ENCODE results near the gene NDST1. TPM values are rescaled to one million over a fixed set of nuclear protein-coding genes. Genes with fewer than 3 reads are reported as not detected.

The NDST1 gene
- total RNA-seq, 1 donor from 2014 or later, result 321 TPM

DNA sequence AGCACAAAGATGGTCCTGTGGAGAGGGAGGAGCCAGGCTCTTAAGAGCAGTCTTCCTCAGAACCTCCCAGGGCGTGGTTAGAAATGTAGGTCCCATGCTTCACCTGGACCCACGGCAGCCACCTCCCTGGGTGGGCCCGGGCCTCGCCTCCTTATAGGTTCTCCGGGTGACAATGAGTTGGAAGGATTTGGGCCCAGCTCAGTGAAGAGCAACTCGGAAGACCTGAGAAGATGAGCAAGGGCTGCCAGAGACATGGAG, 26.3 kb upstream of the NDST1 start:
- TF ChIP-seq EZH2 (IDR thresholded peaks at IDR 0.05; ENCODE audit: insufficient read depth, low read length), result no peak
- TF ChIP-seq, protein P1, sequence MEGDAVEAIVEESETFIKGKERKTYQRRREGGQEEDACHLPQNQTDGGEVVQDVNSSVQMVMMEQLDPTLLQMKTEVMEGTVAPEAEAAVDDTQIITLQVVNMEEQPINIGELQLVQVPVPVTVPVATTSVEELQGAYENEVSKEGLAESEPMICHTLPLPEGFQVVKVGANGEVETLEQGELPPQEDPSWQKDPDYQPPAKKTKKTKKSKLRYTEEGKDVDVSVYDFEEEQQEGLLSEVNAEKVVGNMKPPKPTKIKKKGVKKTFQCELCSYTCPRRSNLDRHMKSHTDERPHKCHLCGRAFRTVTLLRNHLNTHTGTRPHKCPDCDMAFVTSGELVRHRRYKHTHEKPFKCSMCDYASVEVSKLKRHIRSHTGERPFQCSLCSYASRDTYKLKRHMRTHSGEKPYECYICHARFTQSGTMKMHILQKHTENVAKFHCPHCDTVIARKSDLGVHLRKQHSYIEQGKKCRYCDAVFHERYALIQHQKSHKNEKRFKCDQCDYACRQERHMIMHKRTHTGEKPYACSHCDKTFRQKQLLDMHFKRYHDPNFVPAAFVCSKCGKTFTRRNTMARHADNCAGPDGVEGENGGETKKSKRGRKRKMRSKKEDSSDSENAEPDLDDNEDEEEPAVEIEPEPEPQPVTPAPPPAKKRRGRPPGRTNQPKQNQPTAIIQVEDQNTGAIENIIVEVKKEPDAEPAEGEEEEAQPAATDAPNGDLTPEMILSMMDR (IDR thresholded peaks at IDR 0.05; ENCODE audit: insufficient read depth, low read depth, low read length), result no peak
- FAIRE-seq, result no peak
- H3K9me3 Mint-ChIP-seq (ENCODE audit: unreplicated experiment), result no peaks in the 10 kb centered on the region

DNA sequence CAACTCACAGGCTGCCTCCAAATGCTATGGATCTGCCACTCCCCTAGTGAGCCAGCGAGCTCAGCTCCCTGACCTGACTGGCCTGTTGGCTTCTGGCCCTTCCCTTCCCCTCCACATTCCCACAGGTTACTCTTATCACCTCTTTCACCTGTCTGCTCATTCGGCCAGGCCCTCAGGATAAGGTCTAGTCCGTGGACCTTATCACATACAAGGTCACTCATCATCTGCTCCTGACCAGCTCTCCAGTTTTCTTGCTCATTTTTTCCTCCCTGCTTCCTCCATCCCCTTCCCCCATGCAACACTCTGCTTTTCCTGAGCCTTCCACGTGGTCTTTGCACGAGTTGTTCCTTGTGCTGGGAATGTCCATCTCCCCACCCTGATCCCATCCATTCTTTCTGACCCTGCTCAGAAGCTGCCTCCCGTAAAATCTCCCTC, 25.9 kb upstream of the NDST1 start:
- FAIRE-seq (no peak), DNase-seq (ENCODE audit: low read depth) (no peak)
- H3K27me3 ChIP-seq (ENCODE audit: insufficient read depth, low read length), result no peaks in the 10 kb centered on the region
- H3K36me3 ChIP-seq (ENCODE audit: insufficient read depth, low read length), result no peaks in the 10 kb centered on the region
- TF ChIP-seq, protein P1 (IDR thresholded peaks at IDR 0.05; ENCODE audit: insufficient read depth, low read depth, low read length), result no peak
- no peak for TF ChIP-seq EZH2 (IDR thresholded peaks at IDR 0.05; ENCODE audit: insufficient read depth, low read length)
- H3K4me2 ChIP-seq (ENCODE audit: low read length), result no peak overlapping the region
- H3K4me1 Mint-ChIP-seq (ENCODE audit: low read depth, unreplicated experiment), result peaks cover 26% of the 10 kb centered on the region
- no peaks in the 10 kb centered on the region for H3K36me3 Mint-ChIP-seq (ENCODE audit: low read depth, unreplicated experiment)
- no peaks in the 10 kb centered on the region for H3K9me3 ChIP-seq (ENCODE audit: insufficient read depth, low read depth, low read length)
- no peak overlapping the region for H3K27ac ChIP-seq (ENCODE audit: low read depth, low read length)
- H3K4me3 Mint-ChIP-seq (ENCODE audit: unreplicated experiment), result no peak overlapping the region
- H3K27ac Mint-ChIP-seq (ENCODE audit: unreplicated experiment), result no peak overlapping the region
- peaks cover 1% of the 10 kb centered on the region for H4K20me1 ChIP-seq (ENCODE audit: insufficient read depth, low read length)
- no peak overlapping the region for H2AFZ ChIP-seq (ENCODE audit: low read depth, low read length)
- H3K79me2 ChIP-seq (ENCODE audit: insufficient read depth, low read length), result peaks cover 26% of the 10 kb centered on the region
- H3K27me3 Mint-ChIP-seq (ENCODE audit: low read depth, unreplicated experiment), result no peaks in the 10 kb centered on the region
- no peaks in the 10 kb centered on the region for H3K9me3 Mint-ChIP-seq (ENCODE audit: unreplicated experiment)
- H3K4me3 ChIP-seq (ENCODE audit: insufficient read depth, low read depth, low read length), result no peak overlapping the region
- H3K4me1 ChIP-seq (ENCODE audit: insufficient read depth, low read length), result peaks cover 14% of the 10 kb centered on the region
- H3K9ac ChIP-seq (ENCODE audit: low read length), result no peak overlapping the region

More for the DNA sequence above, 26.3 kb upstream of the NDST1 start:
- Histone ChIP-seq H3K4me3 (ENCODE audit: insufficient read depth, low read depth, low read length) (no peak overlapping the region), H3K79me2 (ENCODE audit: insufficient read depth, low read length) (peaks cover 22% of the 10 kb centered on the region), H3K4me1 (ENCODE audit: insufficient read depth, low read length) (peaks cover 15% of the 10 kb centered on the region), H3K36me3 (ENCODE audit: insufficient read depth, low read length) (no peaks in the 10 kb centered on the region), H3K27me3 (ENCODE audit: insufficient read depth, low read length) (no peaks in the 10 kb centered on the region), H2AFZ (ENCODE audit: low read depth, low read length) (no peak overlapping the region), H3K9ac (ENCODE audit: low read length) (no peak overlapping the region), H3K9me3 (ENCODE audit: insufficient read depth, low read depth, low read length) (no peaks in the 10 kb centered on the region), H3K27ac (ENCODE audit: low read depth, low read length) (no peak overlapping the region), H4K20me1 (ENCODE audit: insufficient read depth, low read length) (no peaks in the 10 kb centered on the region), H3K4me2 (ENCODE audit: low read length) (no peak overlapping the region)
- Mint-ChIP-seq H3K36me3 (ENCODE audit: low read depth, unreplicated experiment) (no peaks in the 10 kb centered on the region), H3K27ac (ENCODE audit: unreplicated experiment) (no peak overlapping the region), H3K4me1 (ENCODE audit: low read depth, unreplicated experiment) (peaks cover 28% of the 10 kb centered on the region), H3K4me3 (ENCODE audit: unreplicated experiment) (no peak overlapping the region), H3K27me3 (ENCODE audit: low read depth, unreplicated experiment) (no peaks in the 10 kb centered on the region)
- DNase-seq (ENCODE audit: low read depth), result no peak

- Histone ChIP-seq H3K36me3 (ENCODE audit: insufficient read depth, low read length) (no peaks in the 10 kb centered on the region), H3K27me3 (ENCODE audit: insufficient read depth, low read length) (no peaks in the 10 kb centered on the region), H3K9ac (ENCODE audit: low read length) (peak overlapping the region; percentile 98), H3K4me3 (ENCODE audit: insufficient read depth, low read depth, low read length) (peak overlapping the region; percentile 68), H3K4me1 (ENCODE audit: insufficient read depth, low read length) (peaks cover 39% of the 10 kb centered on the region), H3K27ac (ENCODE audit: low read depth, low read length) (peak overlapping the region; percentile 95), H3K4me2 (ENCODE audit: low read length) (peak overlapping the region; percentile 96), H3K9me3 (ENCODE audit: insufficient read depth, low read depth, low read length) (no peaks in the 10 kb centered on the region), H3K79me2 (ENCODE audit: insufficient read depth, low read length) (peaks cover 57% of the 10 kb centered on the region), H4K20me1 (ENCODE audit: insufficient read depth, low read length) (peaks cover 32% of the 10 kb centered on the region), H2AFZ (ENCODE audit: low read depth, low read length) (no peak overlapping the region)
- Mint-ChIP-seq H3K27ac (ENCODE audit: unreplicated experiment) (peak overlapping the region; percentile 94), H3K9me3 (ENCODE audit: unreplicated experiment) (no peaks in the 10 kb centered on the region), H3K27me3 (ENCODE audit: low read depth, unreplicated experiment) (no peaks in the 10 kb centered on the region), H3K36me3 (ENCODE audit: low read depth, unreplicated experiment) (peaks cover 6% of the 10 kb centered on the region), H3K4me3 (ENCODE audit: unreplicated experiment) (peak overlapping the region; percentile 85), H3K4me1 (ENCODE audit: low read depth, unreplicated experiment) (peaks cover 46% of the 10 kb centered on the region)
- TF ChIP-seq EZH2 (IDR thresholded peaks at IDR 0.05; ENCODE audit: insufficient read depth, low read length), result no peak
- no peak for DNase-seq (ENCODE audit: low read depth)
- FAIRE-seq, result no peak
Observed at GRCh38 chr5:150484964-150485692, 22.8 kb upstream of the NDST1 start.

Data from astrocyte (in vitro differentiated cells and primary cell).